WTC11 (cell line): Measurements from ENCODE around the gene ARHGAP30. TPM values are rescaled to one million over a fixed set of nuclear protein-coding genes. Genes with fewer than 3 reads are reported as not detected.
"Not testable (repeated sequence)": the region's sequence is repeated elsewhere in the genome, so short reads cannot be mapped to it uniquely, and the experiment has no call there.

ENCODE experiments used
- ATAC-seq: fragments of 200-7000 bp; cut with Tn5 transposase; 2 replicates; pipeline ENCODE4 v1.10.0; 2021; ENCODE audit warnings: mild to moderate bottlenecking, moderate library complexity
- CTCF ChIA-PET: fragments of 300-600 bp; sonication (Branson Sonifier 250); formaldehyde crosslinking; loops from one replicate; lab custom pipeline; 2021; ENCODE audit warnings: antibody characterized with exemption; lab: Charles Lee
- POLR2A ChIA-PET: fragments of 350-600 bp; sonication (Branson Sonifier 250); formaldehyde crosslinking; loops from one replicate; lab custom pipeline; 2021; ENCODE audit warnings: antibody characterized with exemption; lab: Charles Lee
- DNase-seq: peaks from one replicate; pipeline ENCODE4 v3.0.0; 2021; ENCODE audit warnings: low spot score
- H3K27ac Mint-ChIP-seq: 2 replicates; pipeline ENCODE4 v1.8.0; 2021; ENCODE audit warnings: mixed read lengths
- H3K27me3 Mint-ChIP-seq: 2 replicates; pipeline ENCODE4 v1.8.0; 2021; ENCODE audit warnings: low read depth, mild to moderate bottlenecking, moderate library complexity, mixed read lengths
- H3K36me3 Mint-ChIP-seq: 2 replicates; pipeline ENCODE4 v1.8.0; 2021; ENCODE audit warnings: mixed read lengths
- H3K4me1 Mint-ChIP-seq: 2 replicates; pipeline ENCODE4 v1.8.0; 2022; ENCODE audit warnings: mixed read lengths
- H3K4me3 Mint-ChIP-seq: 2 replicates; pipeline ENCODE4 v1.8.0; 2021; ENCODE audit warnings: mild to moderate bottlenecking, moderate library complexity, mixed read lengths
- H3K9me3 Mint-ChIP-seq: 2 replicates; pipeline ENCODE4 v1.8.0; 2021; ENCODE audit warnings: mixed read lengths
- EMX1 ChIP-seq: fragments of 250-450 bp; sonication (Bioruptor Pico); IDR thresholded peaks from 2 replicates; pipeline ENCODE4 v1.8.0; 2021; ENCODE audit warnings: mild to moderate bottlenecking
- ETV6 ChIP-seq: sonication (generic); formaldehyde crosslinking; IDR thresholded peaks from 2 replicates; pipeline ENCODE4 v1.8.1; 2022; ENCODE audit warnings: mild to moderate bottlenecking, missing genetic modification reagents
- FOXP1 ChIP-seq: sonication (generic); formaldehyde crosslinking; IDR thresholded peaks from 2 replicates; pipeline ENCODE4 v1.8.0; 2022; ENCODE audit warnings: missing genetic modification reagents, mild to moderate bottlenecking, moderate library complexity, borderline replicate concordance
- GTF2I ChIP-seq: fragments of 250-450 bp; sonication (Bioruptor Pico); conservative IDR thresholded peaks from 2 replicates; pipeline ENCODE4 v1.4.0; 2021; ENCODE audit warnings: mild to moderate bottlenecking
- JAZF1 ChIP-seq: fragments of 250-450 bp; sonication (Bioruptor Pico); IDR thresholded peaks from 2 replicates; pipeline ENCODE4 v1.9.0; 2021; ENCODE audit warnings: moderate library complexity, mild to moderate bottlenecking, inconsistent platforms
- TEAD4 ChIP-seq: sonication (generic); formaldehyde crosslinking; IDR thresholded peaks from 2 replicates; pipeline ENCODE4 v1.8.0; 2022; ENCODE audit warnings: mild to moderate bottlenecking, missing genetic modification reagents
- TP53 ChIP-seq: sonication (generic); formaldehyde crosslinking; IDR thresholded peaks from 2 replicates; pipeline ENCODE4 v1.8.1; 2023; ENCODE audit warnings: mild to moderate bottlenecking, missing genetic modification reagents
- total RNA-seq: library from RNA; stranded (reverse); gene quantifications from 3 replicates; pipeline ENCODE4 v1.2.3, GENCODE V29; 2021
- TF ChIP-seq, protein P1 (sequence below): fragments of 250-450 bp; sonication (Bioruptor Pico); IDR thresholded peaks from 2 replicates; pipeline ENCODE4 v1.9.0; 2021; ENCODE audit warnings: moderate library complexity, mild to moderate bottlenecking, inconsistent platforms, borderline replicate concordance
- TF ChIP-seq, protein P2 (sequence below): fragments of 250-450 bp; sonication (Bioruptor Pico); IDR thresholded peaks from 2 replicates; pipeline ENCODE4 v1.9.0; 2021; ENCODE audit warnings: mild to moderate bottlenecking
- TF ChIP-seq, protein P3 (sequence below): sonication (generic); formaldehyde crosslinking; IDR thresholded peaks from 2 replicates; pipeline ENCODE4 v1.8.0; 2023; ENCODE audit warnings: missing genetic modification reagents
- TF ChIP-seq, protein P4 (sequence below): sonication (generic); formaldehyde crosslinking; IDR thresholded peaks from 2 replicates; pipeline ENCODE4 v1.8.0; 2022; ENCODE audit warnings: missing genetic modification reagents

ARHGAP30 gene
- total RNA-seq, 1 experiment from 2014 or later = 0.52 TPM

DNA sequence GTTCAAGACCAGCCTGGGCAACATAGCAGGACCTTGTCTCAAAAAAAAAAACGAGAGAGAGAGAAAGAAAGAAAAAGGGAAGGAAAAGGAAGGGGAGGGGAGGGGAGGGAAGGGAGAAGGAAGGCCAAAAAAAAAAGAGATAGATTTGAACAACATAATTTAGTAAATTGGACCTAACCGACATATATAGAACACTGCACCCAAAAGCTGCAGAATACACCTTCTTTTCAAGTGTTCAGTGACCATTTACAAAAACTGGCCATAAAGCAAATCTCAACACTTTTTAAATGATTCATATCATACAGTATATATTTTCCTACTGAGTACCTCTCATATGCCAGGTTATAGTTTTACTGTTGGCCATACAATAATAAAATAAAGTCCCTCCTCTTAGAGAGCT lies 37.8 kb downstream of the ARHGAP30 start (continued):
- no peak for TF ChIP-seq GTF2I
- no peak for TF ChIP-seq FOXP1 (CRISPR knock-in tag)
- TF ChIP-seq, protein P1, sequence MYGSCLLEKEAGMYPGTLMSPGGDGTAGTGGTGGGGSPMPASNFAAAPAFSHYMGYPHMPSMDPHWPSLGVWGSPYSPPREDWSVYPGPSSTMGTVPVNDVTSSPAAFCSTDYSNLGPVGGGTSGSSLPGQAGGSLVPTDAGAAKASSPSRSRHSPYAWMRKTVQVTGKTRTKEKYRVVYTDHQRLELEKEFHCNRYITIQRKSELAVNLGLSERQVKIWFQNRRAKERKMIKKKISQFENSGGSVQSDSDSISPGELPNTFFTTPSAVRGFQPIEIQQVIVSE (CRISPR knock-in tag) = no peak
- TF ChIP-seq TEAD4 (CRISPR knock-in tag) = no peak
- no peak for TF ChIP-seq EMX1
- TF ChIP-seq, protein P2, sequence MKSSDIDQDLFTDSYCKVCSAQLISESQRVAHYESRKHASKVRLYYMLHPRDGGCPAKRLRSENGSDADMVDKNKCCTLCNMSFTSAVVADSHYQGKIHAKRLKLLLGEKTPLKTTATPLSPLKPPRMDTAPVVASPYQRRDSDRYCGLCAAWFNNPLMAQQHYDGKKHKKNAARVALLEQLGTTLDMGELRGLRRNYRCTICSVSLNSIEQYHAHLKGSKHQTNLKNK = no peak
- TF ChIP-seq TP53 (CRISPR knock-in tag) = no peak

DNA sequence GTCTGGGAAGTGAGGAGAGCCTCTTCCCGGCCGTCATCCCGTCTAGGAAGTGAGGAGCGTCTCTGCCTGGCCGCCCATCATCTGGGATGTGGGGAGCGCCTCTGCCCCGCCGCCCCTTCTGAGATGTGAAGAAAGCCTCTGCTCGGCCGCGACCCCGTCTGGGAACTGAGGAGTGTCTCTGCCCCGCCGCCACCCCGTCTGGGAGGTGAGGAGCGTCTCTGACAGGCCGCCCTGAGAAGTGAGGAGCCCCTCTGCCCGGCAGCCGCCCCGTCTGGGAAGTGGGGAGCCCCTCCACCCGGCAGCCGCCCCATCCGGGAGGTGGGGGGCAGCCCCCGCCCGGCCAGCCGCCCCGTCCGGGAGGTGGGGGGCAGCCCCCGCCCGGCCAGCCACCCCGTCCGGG lies 40.2 kb downstream of the ARHGAP30 start:
- H3K9me3 Mint-ChIP-seq, H3K27me3 Mint-ChIP-seq, POLR2A ChIA-PET, ATAC-seq, H3K4me1 Mint-ChIP-seq, DNase-seq, CTCF ChIA-PET, H3K4me3 Mint-ChIP-seq, H3K27ac Mint-ChIP-seq: not testable (repeated sequence)
- H3K36me3 Mint-ChIP-seq = peaks cover 22% of the 10 kb centered on the region

DNA sequence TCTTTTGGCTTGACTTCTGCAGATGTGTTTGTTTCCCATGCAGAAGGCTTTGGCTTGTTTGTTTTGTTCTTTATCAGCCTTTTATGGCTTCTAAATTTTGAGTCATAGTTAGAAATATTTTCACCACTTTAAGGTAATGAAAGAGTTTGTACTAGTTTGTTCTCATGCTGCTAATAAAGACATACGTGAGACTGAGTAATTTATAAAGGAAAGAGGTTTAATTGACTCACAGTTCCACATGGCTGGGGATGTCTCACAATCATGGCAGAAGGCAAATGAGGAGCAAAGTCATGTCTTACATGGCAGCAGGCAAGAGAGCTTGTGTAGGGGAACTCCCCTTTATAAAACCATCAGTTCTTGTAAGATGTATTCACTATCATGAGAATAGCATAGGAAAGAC lies 42.7 kb downstream of the ARHGAP30 start:
- POLR2A ChIA-PET, DNase-seq, H3K27me3 Mint-ChIP-seq, H3K9me3 Mint-ChIP-seq, H3K4me3 Mint-ChIP-seq, H3K4me1 Mint-ChIP-seq, ATAC-seq: not testable (repeated sequence)
- CTCF ChIA-PET = interaction anchor here (0.6 to 1.0 kb wide), 3 partner anchors 36 to 389 kb away, joined by 3 to 4 read pairs (median 3); partner anchors contain the start of gene KLHDC9
- H3K27ac Mint-ChIP-seq = peak overlapping the region; percentile 54
- peaks cover 22% of the 10 kb centered on the region for H3K36me3 Mint-ChIP-seq

DNA sequence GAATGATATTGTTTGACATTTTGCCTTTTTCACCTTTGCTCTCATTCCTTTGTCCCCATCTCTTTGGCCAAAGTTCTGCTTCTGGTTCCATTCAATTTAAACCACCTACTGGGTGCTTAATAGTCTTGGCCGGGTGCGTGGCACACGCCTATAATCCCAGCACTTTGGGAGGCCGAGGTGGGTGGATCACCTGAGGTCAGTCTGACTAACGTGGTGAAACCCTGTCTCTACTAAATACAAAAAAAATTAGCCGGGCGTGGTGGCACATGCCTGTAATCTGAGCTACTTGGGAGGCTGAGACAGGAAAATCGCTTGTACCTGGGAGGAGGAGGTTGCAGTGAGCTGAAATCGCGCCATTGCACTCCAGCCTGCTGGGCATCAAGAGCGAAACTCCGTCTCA lies 47.3 kb downstream of the ARHGAP30 start:
- not testable (repeated sequence) for DNase-seq, H3K27me3 Mint-ChIP-seq, H3K9me3 Mint-ChIP-seq, ATAC-seq, H3K36me3 Mint-ChIP-seq
- CTCF ChIA-PET = interaction anchor here (1.2 to 3.6 kb wide), 6 partner anchors 10 to 69 kb away, joined by 3 to 47 read pairs (median 15); partner anchors contain the start of gene TSTD1
- peaks cover 40% of the 10 kb centered on the region for H3K4me1 Mint-ChIP-seq
- POLR2A ChIA-PET = interaction anchor here (1.0 to 2.8 kb wide), 3 partner anchors 10 to 131 kb away, joined by 3 to 24 read pairs (median 15); partner anchors contain the start of genes UFC1 and USF1
- H3K27ac Mint-ChIP-seq = peak overlapping the region; percentile 100
- peak overlapping the region; percentile 87 for H3K4me3 Mint-ChIP-seq

DNA sequence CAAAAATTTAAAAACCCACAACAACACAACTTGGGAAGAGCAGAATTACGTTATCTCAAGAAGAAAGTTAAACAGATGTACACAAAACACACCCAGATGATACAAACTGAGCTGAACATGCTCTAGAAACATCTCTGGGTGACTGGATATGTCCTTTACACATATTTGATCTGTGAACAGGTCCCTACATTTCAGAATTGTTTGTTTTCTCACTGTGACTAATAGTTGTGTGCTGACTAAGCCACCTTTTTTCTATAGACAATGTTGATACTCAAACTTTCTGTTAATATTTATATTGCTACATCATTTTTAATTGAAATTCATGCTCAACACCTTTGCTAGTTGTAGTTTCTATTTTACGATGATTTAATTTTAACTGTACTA lies 47.7 kb downstream of the ARHGAP30 start:
- Mint-ChIP-seq H3K9me3 (no peaks in the 10 kb centered on the region), H3K4me1 (peaks cover 44% of the 10 kb centered on the region), H3K4me3 (peak overlapping the region; percentile 87), H3K27ac (peak overlapping the region; percentile 100), H3K27me3 (no peaks in the 10 kb centered on the region)
- ChIA-PET POLR2A (interaction anchor here (0.8 to 2.8 kb wide), 10 partner anchors 10 to 132 kb away, joined by 3 to 24 read pairs (median 8); partner anchors contain the start of genes TSTD1, UFC1 and USF1), CTCF (interaction anchor here (0.7 to 3.6 kb wide), 15 partner anchors 10 to 730 kb away, joined by 3 to 47 read pairs (median 6); partner anchors contain the start of genes PPOX, TSTD1 and USF1)
- no peak for DNase-seq
- ATAC-seq = no peak
- TF ChIP-seq JAZF1 (CRISPR knock-in tag) = 0 out of 2 replicates have a peak, but pooled peaks have one; percentile 16
- TF ChIP-seq, protein P3, sequence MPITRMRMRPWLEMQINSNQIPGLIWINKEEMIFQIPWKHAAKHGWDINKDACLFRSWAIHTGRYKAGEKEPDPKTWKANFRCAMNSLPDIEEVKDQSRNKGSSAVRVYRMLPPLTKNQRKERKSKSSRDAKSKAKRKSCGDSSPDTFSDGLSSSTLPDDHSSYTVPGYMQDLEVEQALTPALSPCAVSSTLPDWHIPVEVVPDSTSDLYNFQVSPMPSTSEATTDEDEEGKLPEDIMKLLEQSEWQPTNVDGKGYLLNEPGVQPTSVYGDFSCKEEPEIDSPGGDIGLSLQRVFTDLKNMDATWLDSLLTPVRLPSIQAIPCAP (CRISPR knock-in tag) = no peak
- TF ChIP-seq, all 79 proteins: peak for 1
- peaks cover 1% of the 10 kb centered on the region for H3K36me3 Mint-ChIP-seq

DNA sequence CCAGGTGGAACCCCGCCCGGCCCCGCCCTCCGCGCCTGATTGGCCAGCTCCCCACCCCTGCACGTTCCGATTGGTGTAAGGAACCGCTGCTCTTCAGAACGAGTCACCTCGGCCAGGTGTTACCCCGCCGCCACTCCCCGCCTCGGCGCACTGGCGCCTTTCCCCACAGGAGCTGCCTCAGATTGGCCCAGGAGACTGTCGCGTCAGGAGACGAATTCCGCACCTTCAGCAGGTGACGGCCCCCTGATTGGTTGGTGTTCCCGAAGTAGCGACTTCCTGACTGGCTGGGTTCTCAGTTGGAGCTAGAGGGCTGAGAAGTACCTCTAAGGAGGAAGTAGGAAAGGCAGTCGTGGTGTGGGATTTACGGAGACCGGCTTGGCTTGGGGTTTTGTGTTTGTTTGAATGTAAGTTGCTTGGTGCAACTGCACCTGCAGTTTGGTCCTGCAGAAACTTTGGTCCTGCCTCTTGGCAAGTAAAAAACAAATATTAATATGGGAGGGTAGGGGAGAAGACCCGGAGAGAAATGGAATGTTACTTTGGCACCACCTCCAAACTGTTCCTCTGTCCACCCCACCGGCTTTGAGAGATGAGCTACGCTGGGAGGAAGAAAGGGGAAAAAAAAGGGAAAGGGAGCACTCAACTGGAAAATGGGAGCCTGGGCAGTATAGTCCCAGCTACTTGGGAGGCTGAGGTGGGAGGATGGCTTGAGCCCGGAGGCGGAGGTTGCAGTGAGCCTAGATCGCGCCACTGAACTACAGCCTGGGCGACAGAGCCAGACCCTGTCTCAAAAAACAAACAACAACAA lies 48.3 kb downstream of the ARHGAP30 start:
- H3K4me1 Mint-ChIP-seq = peaks cover 50% of the 10 kb centered on the region
- peak overlapping the region; percentile 100 for H3K27ac Mint-ChIP-seq
- no peaks in the 10 kb centered on the region for H3K9me3 Mint-ChIP-seq
- ChIA-PET POLR2A (interaction anchor here (0.5 to 2.8 kb wide), 21 partner anchors 10 to 353 kb away, joined by 3 to 24 read pairs (median 4); partner anchors contain the start of genes DEDD, KLHDC9, NDUFS2 and TSTD1), CTCF (interaction anchor here (0.6 to 3.6 kb wide), 27 partner anchors 11 to 852 kb away, joined by 3 to 47 read pairs (median 5); partner anchors contain the start of genes ADAMTS4, KLHDC9, PPOX and TOMM40L)
- DNase-seq (peak; percentile 99), ATAC-seq (peak; percentile 96)
- H3K27me3 Mint-ChIP-seq = no peaks in the 10 kb centered on the region
- peaks cover 2% of the 10 kb centered on the region; the same call in 1 of the 2 replicates for H3K36me3 Mint-ChIP-seq
- peak overlapping the region; percentile 87 for H3K4me3 Mint-ChIP-seq
- peak; percentile 82; the same call in 1 of the 2 replicates for TF ChIP-seq ETV6 (CRISPR knock-in tag)
- TF ChIP-seq, protein P4, sequence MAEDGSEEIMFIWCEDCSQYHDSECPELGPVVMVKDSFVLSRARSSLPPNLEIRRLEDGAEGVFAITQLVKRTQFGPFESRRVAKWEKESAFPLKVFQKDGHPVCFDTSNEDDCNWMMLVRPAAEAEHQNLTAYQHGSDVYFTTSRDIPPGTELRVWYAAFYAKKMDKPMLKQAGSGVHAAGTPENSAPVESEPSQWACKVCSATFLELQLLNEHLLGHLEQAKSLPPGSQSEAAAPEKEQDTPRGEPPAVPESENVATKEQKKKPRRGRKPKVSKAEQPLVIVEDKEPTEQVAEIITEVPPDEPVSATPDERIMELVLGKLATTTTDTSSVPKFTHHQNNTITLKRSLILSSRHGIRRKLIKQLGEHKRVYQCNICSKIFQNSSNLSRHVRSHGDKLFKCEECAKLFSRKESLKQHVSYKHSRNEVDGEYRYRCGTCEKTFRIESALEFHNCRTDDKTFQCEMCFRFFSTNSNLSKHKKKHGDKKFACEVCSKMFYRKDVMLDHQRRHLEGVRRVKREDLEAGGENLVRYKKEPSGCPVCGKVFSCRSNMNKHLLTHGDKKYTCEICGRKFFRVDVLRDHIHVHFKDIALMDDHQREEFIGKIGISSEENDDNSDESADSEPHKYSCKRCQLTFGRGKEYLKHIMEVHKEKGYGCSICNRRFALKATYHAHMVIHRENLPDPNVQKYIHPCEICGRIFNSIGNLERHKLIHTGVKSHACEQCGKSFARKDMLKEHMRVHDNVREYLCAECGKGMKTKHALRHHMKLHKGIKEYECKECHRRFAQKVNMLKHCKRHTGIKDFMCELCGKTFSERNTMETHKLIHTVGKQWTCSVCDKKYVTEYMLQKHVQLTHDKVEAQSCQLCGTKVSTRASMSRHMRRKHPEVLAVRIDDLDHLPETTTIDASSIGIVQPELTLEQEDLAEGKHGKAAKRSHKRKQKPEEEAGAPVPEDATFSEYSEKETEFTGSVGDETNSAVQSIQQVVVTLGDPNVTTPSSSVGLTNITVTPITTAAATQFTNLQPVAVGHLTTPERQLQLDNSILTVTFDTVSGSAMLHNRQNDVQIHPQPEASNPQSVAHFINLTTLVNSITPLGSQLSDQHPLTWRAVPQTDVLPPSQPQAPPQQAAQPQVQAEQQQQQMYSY (CRISPR knock-in tag) = peak; percentile 59
